HG03439 (cell line): ENCODE data around the gene PHC3.
A peak's percentile ranks its signal among the peaks of the same experiment; 100 is the strongest.

Experiments
- ATAC-seq: cut with Tn5 transposase; IDR thresholded peaks from one replicate; pipeline ENCODE4 v1.9.1; 2021; ENCODE audit warnings: mild to moderate bottlenecking, moderate library complexity; ENCODE audit not compliant: unreplicated experiment

The PHC3 gene

GRCh38 chr3:170044795-170045244, 136.7 kb downstream of the PHC3 start:
- ATAC-seq: peak; percentile 76

DNA sequence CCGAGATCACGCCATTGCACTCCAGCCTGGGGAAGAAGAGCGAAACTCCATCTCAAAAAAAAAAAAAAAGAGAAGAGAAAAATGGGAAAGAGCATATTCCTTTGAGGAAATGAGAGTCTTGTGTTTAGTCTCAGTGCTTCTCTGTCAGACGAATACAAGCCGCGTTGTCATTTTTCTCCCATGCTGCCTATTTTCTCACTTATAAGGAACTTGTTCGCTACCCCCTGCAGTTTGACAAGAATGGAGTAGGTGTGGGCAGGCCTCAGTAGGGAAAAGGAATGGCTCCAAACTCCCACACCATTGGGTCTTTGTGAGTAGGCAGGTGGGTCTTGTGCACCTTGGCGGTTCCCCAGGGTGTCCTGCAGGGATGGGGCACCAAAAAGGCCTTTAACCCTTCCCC, 137.3 kb downstream of the PHC3 start:
- ATAC-seq: no peak

DNA sequence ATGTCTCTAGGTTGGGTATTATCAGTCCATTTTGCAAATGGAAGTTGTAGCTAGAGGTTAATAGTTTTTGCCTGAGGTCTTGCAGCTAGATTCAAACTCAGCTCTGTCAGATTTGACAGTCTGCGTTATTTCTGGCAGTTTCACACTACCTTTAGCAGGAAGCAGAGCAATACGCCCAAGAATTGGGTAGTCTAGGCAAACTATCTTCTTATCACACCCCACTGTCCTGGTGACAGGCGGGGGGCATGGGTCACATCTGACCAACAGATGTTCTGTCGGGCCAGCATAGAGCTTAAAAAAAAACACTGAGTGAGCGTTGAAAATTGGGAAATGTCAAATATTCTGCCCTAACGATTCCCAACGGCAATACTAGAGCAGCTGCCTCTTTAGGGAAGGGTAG, 138.0 kb downstream of the PHC3 start:
- ATAC-seq: no peak

GRCh38 chr3:170040418-170040817, 141.1 kb downstream of the PHC3 start:
- ATAC-seq: no peak

DNA sequence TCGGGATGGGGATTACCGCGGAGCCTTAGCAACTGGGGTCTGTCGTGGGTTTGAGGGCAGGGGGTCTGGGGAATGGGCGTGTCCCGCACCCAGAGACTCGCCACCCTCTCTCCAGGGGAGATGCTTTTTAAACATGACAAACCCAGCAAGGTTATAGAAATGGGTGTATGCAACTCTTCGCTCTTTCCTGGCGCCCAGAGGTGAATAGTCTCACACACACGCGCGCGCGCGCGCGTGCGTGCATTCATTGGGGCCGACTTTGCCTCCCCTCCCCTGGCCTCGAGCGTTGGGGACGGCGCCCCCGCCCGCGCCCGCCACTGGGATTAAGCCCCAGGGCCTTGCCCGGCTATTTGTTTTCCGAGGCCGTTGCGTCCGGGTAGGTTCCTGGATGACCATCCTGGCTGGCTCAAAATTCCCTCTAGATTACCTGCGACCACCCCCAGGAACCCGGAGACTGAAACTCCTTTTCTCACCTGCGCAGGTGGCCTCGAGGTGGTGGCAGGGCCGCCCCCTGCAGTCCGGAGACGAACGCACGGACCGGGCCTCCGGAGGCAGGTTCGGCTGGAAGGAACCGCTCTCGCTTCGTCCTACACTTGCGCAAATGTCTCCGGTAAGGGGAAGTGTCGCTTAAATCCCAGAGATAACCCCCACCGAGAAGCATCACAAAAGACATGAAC, 143.0 kb downstream of the PHC3 start:
- peak; percentile 27 for ATAC-seq
